ENCODE data around the gene MOK.

MOK gene

DNA sequence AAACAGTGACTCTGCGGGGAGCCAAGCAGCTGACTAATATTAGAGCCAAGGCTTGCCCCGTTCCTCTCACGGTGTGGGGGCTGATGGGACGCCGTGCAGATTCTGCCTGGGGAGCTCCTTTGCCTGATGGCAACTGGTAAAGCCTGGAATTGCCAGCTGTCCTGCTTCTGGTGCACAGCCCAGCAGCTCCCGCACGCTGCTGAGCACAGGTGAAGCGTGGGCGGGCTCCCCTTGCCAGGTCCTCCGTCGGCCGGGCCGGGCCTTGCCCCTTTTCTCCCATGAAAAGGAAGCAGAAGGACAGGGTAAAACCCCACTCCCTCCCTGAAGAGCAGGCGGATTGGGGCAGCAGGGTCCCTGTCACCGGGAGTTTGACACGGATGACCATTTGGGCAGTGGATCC is 86.3 kb downstream of the MOK start:
- no peak for TF ChIP-seq JUND (IDR thresholded peaks at IDR 0.05; ENCODE audit: low read depth)
- in situ Hi-C loops (cut with HindIII; ENCODE audit: low pct_unique_long_range_greater_than_20kb, low sequenced_read_pairs): no loop called here
- DNase-seq (ENCODE audit: low read depth in 1 of 2, low spot score in 1 of 2): no peak

DNA sequence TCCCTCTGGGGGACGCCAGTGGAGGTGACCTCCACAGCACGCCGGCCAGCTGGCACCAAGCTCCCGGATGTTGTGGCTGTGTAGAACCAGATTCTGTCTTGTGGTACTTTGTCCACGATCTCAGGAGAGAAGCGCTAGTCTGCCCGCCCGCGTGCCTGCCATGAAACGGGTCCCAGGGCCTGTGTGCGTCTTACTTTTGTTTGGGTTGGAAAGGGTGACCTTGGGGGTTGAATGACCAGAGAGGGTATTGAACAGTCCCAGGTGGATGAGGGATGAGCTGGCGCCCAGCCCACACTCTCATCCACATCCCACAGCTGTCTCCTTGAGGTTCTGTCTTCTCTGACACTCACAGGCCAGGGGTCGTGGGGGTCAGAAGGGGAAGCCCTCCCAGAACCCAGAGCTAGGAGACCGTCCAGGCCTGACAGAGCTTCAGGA is 87.0 kb downstream of the MOK start:
- no peak for DNase-seq (ENCODE audit: low read depth in 1 of 2, low spot score in 1 of 2)
- in situ Hi-C loops (cut with HindIII; ENCODE audit: low pct_unique_long_range_greater_than_20kb, low sequenced_read_pairs): no loop called here
- no peak for TF ChIP-seq JUND (IDR thresholded peaks at IDR 0.05; ENCODE audit: low read depth)

DNA sequence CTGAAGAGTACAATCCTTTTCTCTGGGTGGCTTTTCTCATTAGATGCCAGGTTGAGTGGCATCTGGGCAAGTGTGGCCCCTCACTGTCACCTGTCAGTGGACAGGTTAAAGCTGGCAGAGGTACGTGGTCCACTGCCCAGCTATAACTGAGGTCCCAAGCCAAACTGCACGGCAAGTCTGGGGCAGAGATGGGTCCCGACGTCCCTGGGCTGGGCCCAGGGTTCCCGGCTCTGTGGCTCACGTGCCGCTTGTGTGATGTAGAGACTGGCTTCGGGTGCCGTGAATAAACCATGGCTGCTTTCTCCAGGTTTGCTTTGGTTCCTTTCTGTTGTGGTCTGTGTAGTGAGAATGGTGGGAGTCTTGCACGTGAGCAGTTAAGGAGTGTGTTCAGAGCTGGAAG is 87.6 kb downstream of the MOK start:
- in situ Hi-C loops (cut with HindIII; ENCODE audit: low pct_unique_long_range_greater_than_20kb, low sequenced_read_pairs): no loop called here
- TF ChIP-seq JUND (IDR thresholded peaks at IDR 0.05; ENCODE audit: low read depth): no peak
- DNase-seq (ENCODE audit: low read depth in 1 of 2, low spot score in 1 of 2): no peak

DNA sequence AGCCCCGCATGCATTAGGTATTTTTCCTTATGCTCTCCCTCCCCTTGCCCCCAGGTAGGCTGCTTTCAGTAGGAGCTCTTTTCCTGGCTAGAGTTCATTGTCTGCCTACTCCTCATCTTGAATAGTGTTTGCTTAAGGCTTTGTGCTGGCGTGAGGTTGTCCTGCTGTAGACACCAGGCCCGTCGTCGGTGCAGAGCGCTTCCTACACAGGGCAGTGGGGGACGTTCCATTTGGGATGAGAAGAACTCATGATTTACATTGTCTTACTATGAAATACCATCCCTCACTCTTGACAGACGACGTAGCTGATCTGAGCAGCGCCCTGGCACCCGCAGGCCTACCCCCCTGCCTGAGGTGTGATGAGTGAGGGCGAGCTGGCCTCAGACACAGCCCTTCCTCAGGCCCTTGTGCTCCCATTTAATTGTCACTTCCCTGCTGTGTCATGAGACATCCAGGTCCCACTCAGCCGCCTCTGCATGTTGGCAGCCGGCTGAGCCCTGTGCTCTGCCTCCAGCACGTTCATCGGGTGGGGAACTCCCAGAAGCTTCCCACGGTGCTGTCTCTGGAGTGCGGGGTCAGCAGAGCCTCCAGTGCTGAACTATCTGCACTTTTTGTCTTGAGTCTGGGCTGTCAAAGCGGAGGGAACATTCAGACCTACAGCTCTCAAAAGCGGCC is 89.3 kb downstream of the MOK start:
- in situ Hi-C loops (cut with HindIII; ENCODE audit: low pct_unique_long_range_greater_than_20kb, low sequenced_read_pairs): no loop called here
- DNase-seq (ENCODE audit: low read depth in 1 of 2, low spot score in 1 of 2): no peak
- TF ChIP-seq JUND (IDR thresholded peaks at IDR 0.05; ENCODE audit: low read depth): no peak

DNA sequence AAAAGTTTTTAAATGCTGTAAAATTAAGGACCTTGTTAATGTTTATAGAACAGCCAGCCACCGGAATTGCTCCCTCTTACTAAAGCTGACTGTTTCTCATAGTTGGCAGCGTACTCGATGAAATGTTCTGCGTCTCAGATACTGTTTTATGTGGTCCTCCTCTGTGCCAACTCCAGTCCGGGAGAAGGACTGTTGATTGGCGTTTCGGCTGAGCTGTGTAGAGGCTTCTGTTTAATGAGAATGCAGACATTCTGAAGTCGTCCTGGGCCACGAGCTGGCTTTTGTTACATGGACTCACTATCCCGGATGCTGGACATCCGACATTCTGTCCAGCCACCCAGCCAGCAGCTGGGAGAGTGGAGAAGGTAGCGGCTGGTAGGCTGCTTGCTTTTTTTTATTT is 89.9 kb downstream of the MOK start:
- no peak for DNase-seq (ENCODE audit: low read depth in 1 of 2, low spot score in 1 of 2)
- no peak for TF ChIP-seq JUND (IDR thresholded peaks at IDR 0.05; ENCODE audit: low read depth)
- in situ Hi-C loops (cut with HindIII; ENCODE audit: low pct_unique_long_range_greater_than_20kb, low sequenced_read_pairs): no loop called here

DNA sequence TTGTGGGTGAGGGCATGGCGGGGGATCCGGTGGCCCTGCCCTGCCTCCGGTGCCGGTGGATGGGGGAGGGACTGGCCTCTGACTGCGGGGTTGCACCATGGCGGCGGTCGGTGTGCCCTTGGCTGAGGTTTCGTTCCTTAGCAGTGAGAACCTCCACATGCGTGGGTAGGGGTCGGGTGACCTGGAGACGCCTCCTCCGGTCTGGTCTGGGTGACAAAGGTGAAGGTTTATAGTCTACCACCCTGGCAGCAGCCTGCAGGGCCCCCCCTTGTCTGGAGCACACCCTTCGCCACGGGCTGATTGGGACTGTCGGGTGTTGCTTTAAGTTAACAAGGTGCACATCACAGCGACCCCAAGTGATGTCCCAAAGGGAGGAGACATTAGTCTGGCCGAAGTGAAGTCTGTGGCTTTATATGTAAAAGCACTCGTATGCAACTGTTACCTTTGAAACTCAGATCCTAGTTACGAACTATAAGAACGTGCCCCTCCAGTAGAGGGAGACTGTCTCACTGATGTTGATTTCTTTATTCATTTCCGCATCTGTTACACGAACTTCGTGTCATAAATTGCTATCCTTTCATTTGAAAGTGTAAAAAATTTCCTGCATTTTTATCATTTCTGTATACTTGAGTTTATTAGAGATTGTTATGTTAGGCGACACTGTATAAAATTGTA is 90.8 kb downstream of the MOK start:
- in situ Hi-C loops (cut with HindIII; ENCODE audit: low pct_unique_long_range_greater_than_20kb, low sequenced_read_pairs): no loop called here
- no peak for TF ChIP-seq JUND (IDR thresholded peaks at IDR 0.05; ENCODE audit: low read depth)
- DNase-seq (ENCODE audit: low read depth in 1 of 2, low spot score in 1 of 2): peak in 1 of 2 experiments; percentile 26

DNA sequence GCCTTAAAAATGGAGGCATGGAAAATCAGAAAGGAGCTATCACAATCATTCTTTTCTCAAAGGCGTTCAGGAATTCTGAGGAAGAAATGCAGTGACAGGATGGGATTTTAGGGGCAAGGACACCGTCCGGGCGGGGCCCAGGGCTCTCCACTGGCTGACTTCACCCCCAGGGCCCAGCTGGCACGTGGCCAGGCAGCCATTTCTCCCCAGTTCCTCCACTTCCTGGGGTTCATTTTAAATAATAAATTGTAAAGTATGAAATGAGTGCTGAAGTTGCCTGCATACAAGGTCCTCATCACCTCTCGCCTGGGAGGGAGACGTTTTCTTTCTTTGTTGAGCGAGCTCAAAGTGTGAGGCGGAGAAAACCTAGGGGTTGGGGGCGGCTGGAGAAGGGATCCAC is 91.5 kb downstream of the MOK start:
- DNase-seq (ENCODE audit: low read depth in 1 of 2, low spot score in 1 of 2): no peak
- TF ChIP-seq JUND (IDR thresholded peaks at IDR 0.05; ENCODE audit: low read depth): no peak

DNA sequence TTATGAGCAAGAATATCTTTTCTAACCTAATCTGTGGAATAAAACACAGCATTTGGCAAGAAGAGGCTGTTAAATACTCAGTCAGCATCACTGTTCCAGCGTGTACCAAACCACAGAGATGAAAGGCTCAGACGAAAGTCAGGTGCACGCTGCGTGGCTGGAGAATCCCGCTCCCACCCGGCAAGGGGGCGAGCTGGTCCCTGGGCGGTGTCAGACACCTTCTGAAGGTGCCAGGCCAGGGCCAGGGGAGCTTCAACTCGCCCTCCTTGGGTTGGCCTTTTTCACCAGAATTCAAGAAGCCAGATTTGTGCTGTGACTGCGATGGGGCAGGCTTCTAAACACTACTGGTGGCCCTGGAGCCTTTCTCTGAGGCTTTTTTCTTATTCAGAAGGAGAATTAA is 92.1 kb downstream of the MOK start:
- no peak for TF ChIP-seq JUND (IDR thresholded peaks at IDR 0.05; ENCODE audit: low read depth)
- in situ Hi-C loops (cut with HindIII; ENCODE audit: low pct_unique_long_range_greater_than_20kb, low sequenced_read_pairs): no loop called here
- no peak for DNase-seq (ENCODE audit: low read depth in 1 of 2, low spot score in 1 of 2)

More for the DNA sequence above, 91.5 kb downstream of the MOK start:
- in situ Hi-C loops (cut with HindIII; ENCODE audit: low pct_unique_long_range_greater_than_20kb, low sequenced_read_pairs): no loop called here

DNA sequence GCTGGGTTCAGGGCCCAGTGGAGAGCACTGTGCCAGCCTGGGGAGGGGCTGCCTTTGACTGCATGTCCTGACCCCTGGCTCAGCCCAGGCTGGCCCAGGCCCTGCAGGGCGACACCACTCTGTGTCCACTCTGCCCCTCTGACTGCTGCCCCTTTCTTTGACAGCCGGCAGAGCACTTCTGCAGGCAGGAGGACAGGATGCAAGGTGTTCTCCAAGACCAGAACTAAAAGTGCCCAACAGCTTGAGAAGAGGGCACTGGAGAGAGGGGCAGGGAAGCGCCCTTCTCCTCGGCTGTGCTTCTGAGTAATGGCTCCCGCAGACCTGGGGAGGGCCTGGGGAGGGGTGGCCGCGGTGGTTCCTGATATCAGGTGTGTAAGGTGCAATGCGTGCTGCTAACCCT is 92.6 kb downstream of the MOK start:
- no peak for DNase-seq (ENCODE audit: low read depth in 1 of 2, low spot score in 1 of 2)
- TF ChIP-seq JUND (IDR thresholded peaks at IDR 0.05; ENCODE audit: low read depth): no peak
- in situ Hi-C loops (cut with HindIII; ENCODE audit: low pct_unique_long_range_greater_than_20kb, low sequenced_read_pairs): no loop called here

DNA sequence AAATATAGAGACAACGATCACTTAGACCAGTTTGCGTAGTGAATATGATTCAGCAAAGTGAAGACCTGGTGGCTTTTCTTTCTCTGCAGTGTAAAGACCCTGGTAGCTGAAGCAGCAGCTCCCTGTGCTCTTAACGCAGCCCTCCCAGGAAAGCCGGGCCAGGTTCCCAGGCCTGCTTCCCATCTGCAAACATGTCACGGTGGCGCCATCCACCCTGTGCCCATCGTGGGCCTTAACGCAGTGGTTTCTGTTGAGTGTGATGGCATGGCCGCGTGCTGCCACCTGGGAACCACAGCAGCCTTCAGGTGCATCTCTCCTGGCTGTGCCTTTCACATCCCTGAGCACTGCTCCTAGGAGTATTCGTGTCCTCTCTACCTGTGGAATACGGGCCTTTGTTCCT is 93.7 kb downstream of the MOK start:
- in situ Hi-C loops (cut with HindIII; ENCODE audit: low pct_unique_long_range_greater_than_20kb, low sequenced_read_pairs): no loop called here
- DNase-seq (ENCODE audit: low read depth in 1 of 2, low spot score in 1 of 2): no peak
- no peak for TF ChIP-seq JUND (IDR thresholded peaks at IDR 0.05; ENCODE audit: low read depth)

DNA sequence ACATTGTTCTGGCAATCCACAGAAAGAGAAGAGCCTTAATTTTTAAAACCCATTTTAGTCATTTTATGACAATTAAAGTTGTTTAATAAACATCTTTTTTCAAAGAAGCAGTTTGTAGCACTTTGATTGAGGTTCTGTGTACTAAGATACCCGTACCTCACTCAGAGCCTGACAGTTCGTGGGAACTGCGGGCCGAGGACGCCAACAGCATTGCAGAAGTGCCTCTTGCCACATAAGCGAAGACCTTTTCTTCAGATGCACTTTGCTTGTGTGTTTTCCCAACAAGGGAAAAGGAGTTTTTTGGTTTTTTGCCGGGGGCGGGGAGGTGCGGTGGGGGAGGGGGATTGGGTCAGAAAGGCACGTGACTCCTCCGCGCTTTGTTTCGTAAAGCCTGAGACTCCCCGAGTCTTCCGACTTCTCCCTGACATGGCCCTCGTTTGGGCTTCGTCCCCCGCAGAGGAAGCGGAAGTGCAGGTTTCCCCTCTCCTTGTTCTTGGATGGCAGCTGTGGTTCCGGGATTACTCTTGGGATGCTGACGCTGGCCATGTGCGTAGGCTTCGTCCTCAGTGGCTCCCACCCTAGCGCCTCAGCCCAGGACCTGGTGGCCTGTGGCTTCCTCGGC is 94.4 kb downstream of the MOK start:
- in situ Hi-C loops (cut with HindIII; ENCODE audit: low pct_unique_long_range_greater_than_20kb, low sequenced_read_pairs): no loop called here
- TF ChIP-seq JUND (IDR thresholded peaks at IDR 0.05; ENCODE audit: low read depth): no peak
- DNase-seq (ENCODE audit: low read depth in 1 of 2, low spot score in 1 of 2): no peak

DNA sequence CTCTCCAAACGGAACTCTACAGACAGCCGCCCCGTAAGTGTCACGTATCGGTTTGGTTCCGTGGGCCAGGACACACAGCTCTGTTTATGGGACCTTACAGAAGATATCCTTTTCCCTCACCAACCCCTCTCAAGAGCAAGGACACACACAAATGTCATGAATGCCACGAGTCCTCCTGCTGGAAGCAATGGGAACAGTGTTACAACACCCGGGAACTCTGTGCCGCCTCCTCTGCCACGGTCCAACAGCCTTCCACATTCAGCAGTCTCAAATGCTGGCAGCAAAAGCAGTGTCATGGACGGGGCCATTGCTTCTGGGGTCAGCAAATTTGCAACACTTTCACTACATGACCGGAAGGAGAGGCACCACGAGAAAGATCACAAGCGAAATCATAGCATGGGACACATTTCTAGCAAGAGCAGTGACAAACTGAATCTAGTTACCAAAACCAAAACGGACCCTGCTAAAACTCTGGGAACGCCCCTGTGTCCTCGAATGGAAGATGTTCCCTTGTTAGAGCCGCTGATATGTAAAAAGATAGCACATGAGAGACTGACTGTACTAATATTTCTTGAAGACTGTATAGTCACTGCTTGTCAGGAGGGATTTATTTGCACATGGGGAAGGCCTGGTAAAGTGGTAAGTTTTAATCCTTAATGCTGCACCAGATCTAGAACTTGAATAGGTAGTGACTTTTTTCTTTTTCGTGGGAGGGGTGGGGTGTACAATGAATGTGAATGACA is 95.6 kb downstream of the MOK start:
- peak in 1 of 2 experiments; percentile 73 for DNase-seq (ENCODE audit: low read depth in 1 of 2, low spot score in 1 of 2)
- no peak for TF ChIP-seq JUND (IDR thresholded peaks at IDR 0.05; ENCODE audit: low read depth)
- in situ Hi-C loops (cut with HindIII; ENCODE audit: low pct_unique_long_range_greater_than_20kb, low sequenced_read_pairs): no loop called here

DNA sequence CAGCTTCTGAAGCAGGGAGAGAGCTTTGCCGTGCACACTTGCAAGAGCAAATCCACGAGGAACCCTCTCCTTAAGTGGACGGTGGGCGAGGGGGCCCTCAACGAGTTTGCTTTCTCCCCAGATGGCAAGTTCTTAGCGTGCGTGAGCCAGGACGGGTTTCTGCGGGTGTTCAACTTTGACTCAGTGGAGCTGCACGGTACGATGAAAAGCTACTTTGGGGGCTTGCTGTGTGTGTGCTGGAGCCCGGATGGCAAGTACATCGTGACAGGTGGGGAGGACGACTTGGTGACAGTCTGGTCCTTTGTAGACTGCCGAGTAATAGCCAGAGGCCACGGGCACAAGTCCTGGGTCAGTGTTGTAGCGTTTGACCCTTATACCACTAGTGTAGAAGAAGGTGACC is 96.2 kb downstream of the MOK start:
- TF ChIP-seq JUND (IDR thresholded peaks at IDR 0.05; ENCODE audit: low read depth): no peak
- in situ Hi-C loops (cut with HindIII; ENCODE audit: low pct_unique_long_range_greater_than_20kb, low sequenced_read_pairs): no loop called here
- no peak for DNase-seq (ENCODE audit: low read depth in 1 of 2, low spot score in 1 of 2)
